H1 (cell line): Measurements from ENCODE around the gene SEMA3A. TPM values are rescaled to one million over a fixed set of nuclear protein-coding genes. Genes with fewer than 3 reads are reported as not detected.

Experiments
- CTCF ChIA-PET: fragments of 300-600 bp; sonication (Branson Sonifier 250); formaldehyde crosslinking; loops from one replicate; lab custom pipeline; 2021; ENCODE audit not compliant: partially characterized antibody; lab: Charles Lee
- POLR2A ChIA-PET: fragments of 300-600 bp; sonication (Branson Sonifier 250); formaldehyde crosslinking; loops from one replicate; lab custom pipeline; 2021; ENCODE audit warnings: inconsistent platforms; ENCODE audit not compliant: partially characterized antibody; lab: Charles Lee
- DNase-seq, 2 experiments: peaks; one replicate each; pipeline versions ENCODE4 v3.0.0 to v3.0.0-alpha.2; 2010 to 2022; ENCODE audit warnings: low spot score in 2 of 2, low read depth in 1 of 2, mixed read lengths in 1 of 2
- FAIRE-seq: peaks from 2 replicates; lab custom pipeline; 2011; peaks lifted over from hg19 to GRCh38; lab: Jason Lieb, UNC
- H2AFZ ChIP-seq: 2 replicates; pipeline ENCODE4 v1.8.1; 2012; ENCODE audit warnings: low read length, inconsistent platforms
- H2AK5ac ChIP-seq: 2 replicates; pipeline ENCODE4 v1.6.1; 2013; ENCODE audit warnings: low read depth, low read length
- H2BK120ac ChIP-seq: replicated peaks from 2 replicates; pipeline ENCODE3; 2013; ENCODE audit warnings: low read depth, low read length, inconsistent platforms
- H2BK12ac ChIP-seq: 2 replicates; pipeline ENCODE4 v1.6.1; 2013; ENCODE audit warnings: low read depth, low read length
- H2BK15ac ChIP-seq: 2 replicates; pipeline ENCODE4 v1.6.1; 2013; ENCODE audit warnings: low read length
- H2BK20ac ChIP-seq: 2 replicates; pipeline ENCODE4 v1.6.1; 2013; ENCODE audit warnings: low read length
- H2BK5ac ChIP-seq: 2 replicates; pipeline ENCODE4 v1.6.1; 2013; ENCODE audit warnings: low read depth, low read length
- H3K14ac ChIP-seq: 2 replicates; pipeline ENCODE4 v1.6.1; 2013; ENCODE audit warnings: inconsistent platforms; ENCODE audit not compliant: insufficient read length
- H3K18ac ChIP-seq: 2 replicates; pipeline ENCODE4 v1.6.1; 2013; ENCODE audit warnings: low read length; ENCODE audit errors: extremely low read depth
- H3K23ac ChIP-seq: 2 replicates; pipeline ENCODE4 v1.6.1; 2013; ENCODE audit warnings: inconsistent platforms; ENCODE audit not compliant: insufficient read length
- H3K23me2 ChIP-seq: 2 replicates; pipeline ENCODE4 v1.6.1; 2013; ENCODE audit warnings: low read depth, low read length
- H3K27ac ChIP-seq: 2 replicates; pipeline ENCODE4 v1.6.1; 2011; ENCODE audit warnings: low read depth, low read length, inconsistent platforms
- H3K27me3 ChIP-seq, 4 experiments: replicated peaks in 1 of 4; 1 replicate in 1 of 4; 2 replicates in 3 of 4; pipeline versions ENCODE4 v1.6.1 to v1.8.1; 2011 to 2013; ENCODE audit warnings: low read length in 3 of 4, mild to moderate bottlenecking in 3 of 4, inconsistent platforms in 2 of 4, mixed read lengths in 2 of 4, moderate library complexity in 1 of 4; ENCODE audit not compliant: control insufficient read depth in 3 of 4, insufficient read depth in 3 of 4; ENCODE audit errors: extremely low read depth in 1 of 4
- H3K36me3 ChIP-seq, 4 experiments: 2 replicates each; pipeline versions ENCODE4 v1.6.1 to v1.8.1; 2011 to 2013; ENCODE audit warnings: mild to moderate bottlenecking in 4 of 4, low read length in 3 of 4, moderate library complexity in 2 of 4, control low read depth in 1 of 4, inconsistent platforms in 1 of 4; ENCODE audit not compliant: insufficient read depth in 4 of 4, control insufficient read depth in 2 of 4
- H3K4ac ChIP-seq: replicated peaks from 2 replicates; pipeline ENCODE3; 2013; ENCODE audit warnings: low read length, low read depth, mixed read lengths, inconsistent platforms; ENCODE audit not compliant: insufficient read length
- H3K4me1 ChIP-seq, 4 experiments: replicated peaks in 1 of 4; 1 replicate in 1 of 4; 2 replicates in 3 of 4; pipeline versions ENCODE4 v1.6.1 to v1.8.1; 2011 to 2013; ENCODE audit warnings: low read length in 3 of 4, inconsistent platforms in 2 of 4, mixed read lengths in 1 of 4; ENCODE audit not compliant: insufficient read depth in 4 of 4, control insufficient read depth in 3 of 4
- H3K4me2 ChIP-seq, 2 experiments: 2 replicates each; pipeline versions ENCODE4 v1.6.1 to v1.8.1; 2011 to 2013; ENCODE audit warnings: low read depth in 2 of 2, low read length in 2 of 2, control low read depth in 1 of 2, inconsistent platforms in 1 of 2, mild to moderate bottlenecking in 1 of 2; ENCODE audit not compliant: insufficient read depth in 1 of 2
- H3K4me3 ChIP-seq, 4 experiments: fragments of 200-600, 300-600 bp in 1 of 4; sonication (generic), shearing (Covaris generic), sonication (Bioruptor Twin) in 1 of 4; 2 replicates each; pipeline versions ENCODE4 v1.5.1 to v1.8.1; 2011 to 2016; ENCODE audit warnings: low read length in 4 of 4, low read depth in 3 of 4, control low read depth in 2 of 4, inconsistent platforms in 2 of 4, mild to moderate bottlenecking in 2 of 4, mixed read lengths in 1 of 4, moderate library complexity in 1 of 4; ENCODE audit not compliant: insufficient read depth in 2 of 4; ENCODE audit errors: extremely low read depth in 1 of 4
- H3K56ac ChIP-seq: replicated peaks from 2 replicates; pipeline ENCODE3; 2013; ENCODE audit warnings: low read depth, mild to moderate bottlenecking, mixed read lengths, low read length, inconsistent platforms; ENCODE audit not compliant: insufficient read length
- H3K79me1 ChIP-seq: 2 replicates; pipeline ENCODE4 v1.6.1; 2013; ENCODE audit warnings: low read depth, low read length, control low read depth
- H3K79me2 ChIP-seq, 2 experiments: 2 replicates each; pipeline versions ENCODE4 v1.6.1 to v1.8.1; 2012 to 2013; ENCODE audit warnings: low read length in 2 of 2, mild to moderate bottlenecking in 2 of 2, inconsistent platforms in 1 of 2; ENCODE audit not compliant: insufficient read depth in 2 of 2, control insufficient read depth in 1 of 2
- H3K9ac ChIP-seq, 4 experiments: replicated peaks in 1 of 4; 1 replicate in 1 of 4; 2 replicates in 3 of 4; pipeline versions ENCODE4 v1.6.1 to v1.8.1; 2011 to 2013; ENCODE audit warnings: low read depth in 3 of 4, low read length in 3 of 4, control low read depth in 2 of 4, mild to moderate bottlenecking in 2 of 4, moderate library complexity in 2 of 4, inconsistent platforms in 1 of 4; ENCODE audit errors: extremely low read depth in 1 of 4
- H3K9me3 ChIP-seq, 2 experiments: 2 replicates each; pipeline versions ENCODE4 v1.6.1 to v1.8.1; 2012 to 2013; ENCODE audit warnings: mild to moderate bottlenecking in 2 of 2, moderate library complexity in 2 of 2, control low read depth in 1 of 2, inconsistent platforms in 1 of 2, low read depth in 1 of 2, low read length in 1 of 2, mixed read lengths in 1 of 2; ENCODE audit not compliant: insufficient read depth in 2 of 2
- H4K20me1 ChIP-seq, 2 experiments: replicated peaks in 1 of 2; 2 replicates each; pipeline versions ENCODE3 to v1.8.1; 2011 to 2013; ENCODE audit warnings: inconsistent platforms in 2 of 2, low read length in 2 of 2, mild to moderate bottlenecking in 1 of 2; ENCODE audit not compliant: insufficient read depth in 2 of 2, control insufficient read depth in 1 of 2
- H4K5ac ChIP-seq: 2 replicates; pipeline ENCODE4 v1.6.1; 2013; ENCODE audit warnings: low read length, low read depth, mixed read lengths, inconsistent platforms; ENCODE audit not compliant: insufficient read length
- H4K8ac ChIP-seq: 2 replicates; pipeline ENCODE4 v1.8.0; 2013; ENCODE audit warnings: mild to moderate bottlenecking, moderate library complexity, low read length, inconsistent platforms; ENCODE audit not compliant: insufficient read depth; ENCODE audit errors: extremely low read depth
- H4K91ac ChIP-seq: replicated peaks from 2 replicates; pipeline ENCODE3; 2013; ENCODE audit warnings: low read length, mixed read lengths, inconsistent platforms; ENCODE audit not compliant: insufficient read length
- ATF2 ChIP-seq: IDR thresholded peaks from 2 replicates; pipeline ENCODE4 v1.6.1; 2012; ENCODE audit warnings: low read length, inconsistent platforms
- CHD2 ChIP-seq: IDR thresholded peaks from 2 replicates; pipeline ENCODE4 v1.6.1; 2012; ENCODE audit warnings: low read length, improper control_type of control experiment
- CTBP2 ChIP-seq: IDR thresholded peaks from 2 replicates; pipeline ENCODE4 v1.7.0; 2011; ENCODE audit warnings: borderline replicate concordance, mild to moderate bottlenecking, moderate library complexity, mixed read lengths, low read length; ENCODE audit not compliant: insufficient read depth, insufficient read length
- FOSL1 ChIP-seq: IDR thresholded peaks from 2 replicates; pipeline ENCODE4 v1.6.1; 2011; ENCODE audit warnings: mild to moderate bottlenecking, low read depth, low read length, moderate library complexity; ENCODE audit not compliant: insufficient read depth
- GABPA ChIP-seq: IDR thresholded peaks from 2 replicates; pipeline ENCODE4 v1.6.1; 2011; ENCODE audit warnings: mild to moderate bottlenecking, low read length, moderate library complexity, borderline replicate concordance; ENCODE audit not compliant: insufficient read depth
- JUND ChIP-seq: IDR thresholded peaks from 2 replicates; pipeline ENCODE4 v1.6.1; 2011; ENCODE audit warnings: mild to moderate bottlenecking, improper control_type of control experiment, low read length
- MAX ChIP-seq: IDR thresholded peaks from 2 replicates; pipeline ENCODE4 v1.6.1; 2012; ENCODE audit warnings: inconsistent platforms
- PHF8 ChIP-seq: fragments of 200-600 bp; sonication (generic); conservative IDR thresholded peaks from 2 replicates; pipeline ENCODE4 v1.7.1; 2012; ENCODE audit warnings: low read depth, mild to moderate bottlenecking, inconsistent platforms, low read length, moderate library complexity
- POLR2A ChIP-seq, 2 experiments: IDR thresholded peaks; 1 replicate in 1 of 2; 2 replicates in 1 of 2; pipeline ENCODE4 v1.6.1; 2011; ENCODE audit warnings: low read depth in 2 of 2, low read length in 2 of 2, mild to moderate bottlenecking in 2 of 2; ENCODE audit errors: control extremely low read depth in 1 of 2
- RBBP5 ChIP-seq: IDR thresholded peaks from 2 replicates; pipeline ENCODE4 v1.7.1; 2012; ENCODE audit warnings: low read depth, mild to moderate bottlenecking, inconsistent platforms, low read length, moderate library complexity, borderline replicate concordance
- RNF2 ChIP-seq: fragments of 200-900, 300-1000 bp; sonication (generic); IDR thresholded peaks from 2 replicates; pipeline ENCODE4 v1.7.1; 2016; ENCODE audit warnings: borderline replicate concordance, low read depth, mild to moderate bottlenecking, antibody characterized with exemption, low read length; ENCODE audit not compliant: poor library complexity, severe bottlenecking; ENCODE audit errors: missing control alignments
- SRF ChIP-seq: IDR thresholded peaks from 2 replicates; pipeline ENCODE4 v1.6.1; 2011; ENCODE audit warnings: mild to moderate bottlenecking, low read depth, low read length, moderate library complexity
- TAF1 ChIP-seq: IDR thresholded peaks from 2 replicates; pipeline ENCODE4 v1.6.1; 2011; ENCODE audit warnings: mild to moderate bottlenecking, low read depth, low read length
- TCF12 ChIP-seq: IDR thresholded peaks from 2 replicates; pipeline ENCODE4 v1.6.1; 2011; ENCODE audit warnings: low read depth, mild to moderate bottlenecking, low read length
- polyA plus RNA-seq, 7 experiments: library from polyadenylated mRNA; depleted of rRNA in 3 of 7; stranded (reverse) in 5 of 7; unstranded in 2 of 7; fragments of >200 nt in 5 of 7; fragments of 200-250 nt in 2 of 7; gene quantifications; 1 replicate in 5 of 7; 2 replicates in 1 of 7; 4 replicates in 1 of 7; pipeline versions ENCODE4 v1.2.1 to v1.2.3, GENCODE V29; 2011 to 2013; ENCODE audit warnings: missing spikeins in 2 of 7, mixed read lengths in 2 of 7
- total RNA-seq: library from RNA; stranded (reverse); fragmentation: NEBNext Ultra II Directional; extraction: Animal tissue kit (Norgen Biotek cat#: 25700); gene quantifications from 2 replicates; pipeline ENCODE4 v1.2.1, GENCODE V29; 2021

SEMA3A gene
- total and polyA plus RNA-seq, 2 of the 8 experiments (the other 6 are each of a cell fraction or from before 2014, with no cell fraction given): 8.1 to 45.9 TPM

GRCh38 chr7:84039432-84039831 lies 155.2 kb downstream of the SEMA3A start:
- no peak overlapping the region for H3K4ac ChIP-seq
- H2BK20ac ChIP-seq: no peak overlapping the region
- H2BK5ac ChIP-seq: no peak overlapping the region
- H2BK120ac ChIP-seq: no peak overlapping the region
- no peak overlapping the region for H3K4me3 ChIP-seq
- no peak overlapping the region for H3K9ac ChIP-seq
- no peaks in the 10 kb centered on the region for H3K79me2 ChIP-seq
- H3K18ac ChIP-seq: no peak overlapping the region
- no peak overlapping the region for H4K91ac ChIP-seq
- H3K14ac ChIP-seq: no peak overlapping the region
- ChIA-PET POLR2A (no interaction called here), CTCF (no interaction called here)
- no peaks in the 10 kb centered on the region for H4K20me1 ChIP-seq
- H3K36me3 ChIP-seq: no peaks in the 10 kb centered on the region
- H3K27me3 ChIP-seq: no peaks in the 10 kb centered on the region
- H4K5ac ChIP-seq: no peak overlapping the region
- no peak overlapping the region for H2BK15ac ChIP-seq
- no peaks in the 10 kb centered on the region for H3K23me2 ChIP-seq
- no peaks in the 10 kb centered on the region for H3K79me1 ChIP-seq
- DNase-seq (no peak), FAIRE-seq (no peak)
- peaks cover 0 to 7% (median 2%) of the 10 kb centered on the region in 4 experiments; a peak in 4 of 7 replicates for H3K4me1 ChIP-seq
- H3K23ac ChIP-seq: no peak overlapping the region
- H3K4me2 ChIP-seq: no peak overlapping the region
- H2AK5ac ChIP-seq: no peak overlapping the region
- H2AFZ ChIP-seq: no peak overlapping the region
- H3K27ac ChIP-seq: no peak overlapping the region
- H3K9me3 ChIP-seq: no peaks in the 10 kb centered on the region
- no peak overlapping the region for H2BK12ac ChIP-seq
- H3K56ac ChIP-seq: no peak overlapping the region
- no peak overlapping the region for H4K8ac ChIP-seq
- TF ChIP-seq ATF2 (no peak), PHF8 (no peak), JUND (no peak), FOSL1 (no peak), MAX (no peak), GABPA (no peak), RBBP5 (no peak), CTBP2 (no peak), POLR2A (IDR thresholded peaks at IDR 0.05; ENCODE audit: control extremely low read depth in 1 of 2, low read depth in 2 of 2, low read length in 2 of 2) (no peak), TAF1 (no peak), CHD2 (no peak), RNF2 (no peak), TCF12 (no peak), SRF (no peak)
